ENCODE measurements around the gene FHOD3.

DNA sequence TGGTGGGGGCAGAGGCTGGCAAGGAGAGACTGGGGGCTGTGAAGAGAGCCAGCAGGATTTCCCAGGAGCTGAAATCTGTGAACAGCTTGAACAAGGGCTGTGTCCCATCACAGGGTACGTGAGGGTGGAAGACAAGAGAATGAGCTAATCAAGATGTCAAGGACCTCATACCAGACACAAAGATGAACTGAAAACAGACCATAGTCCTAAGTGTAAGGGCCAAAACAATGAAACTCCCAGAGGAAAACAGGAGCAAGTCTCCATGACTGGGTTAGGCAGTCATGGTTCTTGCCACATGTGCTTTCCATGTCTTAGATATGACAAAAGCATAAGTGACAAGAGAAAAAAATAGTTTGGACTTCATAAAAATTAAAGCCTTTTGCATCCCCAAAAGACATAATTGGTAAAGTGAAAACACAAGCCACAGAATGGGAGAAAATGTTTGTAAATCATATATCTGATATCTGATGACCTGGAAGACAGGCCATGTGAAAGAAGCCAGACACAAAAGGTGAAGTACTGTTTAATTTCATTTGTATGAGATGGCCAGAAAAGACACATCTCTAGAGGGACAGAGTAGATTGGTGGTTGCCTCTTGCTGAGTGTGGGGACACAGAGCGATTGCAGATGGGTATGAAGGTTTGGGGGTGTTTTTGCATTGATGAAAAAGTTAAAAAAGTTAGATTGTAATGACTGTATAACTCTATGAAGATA lies 67.6 kb downstream of the FHOD3 start:
- TF ChIP-seq, protein P1, sequence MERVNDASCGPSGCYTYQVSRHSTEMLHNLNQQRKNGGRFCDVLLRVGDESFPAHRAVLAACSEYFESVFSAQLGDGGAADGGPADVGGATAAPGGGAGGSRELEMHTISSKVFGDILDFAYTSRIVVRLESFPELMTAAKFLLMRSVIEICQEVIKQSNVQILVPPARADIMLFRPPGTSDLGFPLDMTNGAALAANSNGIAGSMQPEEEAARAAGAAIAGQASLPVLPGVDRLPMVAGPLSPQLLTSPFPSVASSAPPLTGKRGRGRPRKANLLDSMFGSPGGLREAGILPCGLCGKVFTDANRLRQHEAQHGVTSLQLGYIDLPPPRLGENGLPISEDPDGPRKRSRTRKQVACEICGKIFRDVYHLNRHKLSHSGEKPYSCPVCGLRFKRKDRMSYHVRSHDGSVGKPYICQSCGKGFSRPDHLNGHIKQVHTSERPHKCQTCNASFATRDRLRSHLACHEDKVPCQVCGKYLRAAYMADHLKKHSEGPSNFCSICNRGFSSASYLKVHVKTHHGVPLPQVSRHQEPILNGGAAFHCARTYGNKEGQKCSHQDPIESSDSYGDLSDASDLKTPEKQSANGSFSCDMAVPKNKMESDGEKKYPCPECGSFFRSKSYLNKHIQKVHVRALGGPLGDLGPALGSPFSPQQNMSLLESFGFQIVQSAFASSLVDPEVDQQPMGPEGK (CRISPR knock-in tag; IDR thresholded peaks at IDR 0.05), result no peak
- TF ChIP-seq NBN (conservative IDR thresholded peaks at IDR 0.05) (no peak), MEIS2 (CRISPR knock-in tag; IDR thresholded peaks at IDR 0.05) (no peak), TCF7 (IDR thresholded peaks at IDR 0.05; ENCODE audit: low read depth) (no peak), RXRB (CRISPR knock-in tag; IDR thresholded peaks at IDR 0.05; ENCODE audit: borderline replicate concordance) (no peak), ZNF232 (CRISPR knock-in tag; IDR thresholded peaks at IDR 0.05; ENCODE audit: borderline replicate concordance) (no peak), SP1 (IDR thresholded peaks at IDR 0.05) (no peak), SP1 (CRISPR knock-in tag; IDR thresholded peaks at IDR 0.05) (no peak), SMYD3 (CRISPR knock-in tag; IDR thresholded peaks at IDR 0.05) (no peak), ZNF274 (CRISPR knock-in tag; IDR thresholded peaks at IDR 0.05) (no peak)
- TF ChIP-seq, protein P2, sequence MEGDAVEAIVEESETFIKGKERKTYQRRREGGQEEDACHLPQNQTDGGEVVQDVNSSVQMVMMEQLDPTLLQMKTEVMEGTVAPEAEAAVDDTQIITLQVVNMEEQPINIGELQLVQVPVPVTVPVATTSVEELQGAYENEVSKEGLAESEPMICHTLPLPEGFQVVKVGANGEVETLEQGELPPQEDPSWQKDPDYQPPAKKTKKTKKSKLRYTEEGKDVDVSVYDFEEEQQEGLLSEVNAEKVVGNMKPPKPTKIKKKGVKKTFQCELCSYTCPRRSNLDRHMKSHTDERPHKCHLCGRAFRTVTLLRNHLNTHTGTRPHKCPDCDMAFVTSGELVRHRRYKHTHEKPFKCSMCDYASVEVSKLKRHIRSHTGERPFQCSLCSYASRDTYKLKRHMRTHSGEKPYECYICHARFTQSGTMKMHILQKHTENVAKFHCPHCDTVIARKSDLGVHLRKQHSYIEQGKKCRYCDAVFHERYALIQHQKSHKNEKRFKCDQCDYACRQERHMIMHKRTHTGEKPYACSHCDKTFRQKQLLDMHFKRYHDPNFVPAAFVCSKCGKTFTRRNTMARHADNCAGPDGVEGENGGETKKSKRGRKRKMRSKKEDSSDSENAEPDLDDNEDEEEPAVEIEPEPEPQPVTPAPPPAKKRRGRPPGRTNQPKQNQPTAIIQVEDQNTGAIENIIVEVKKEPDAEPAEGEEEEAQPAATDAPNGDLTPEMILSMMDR (CRISPR knock-in tag; IDR thresholded peaks at IDR 0.05), result no peak
- TF ChIP-seq, protein P3, sequence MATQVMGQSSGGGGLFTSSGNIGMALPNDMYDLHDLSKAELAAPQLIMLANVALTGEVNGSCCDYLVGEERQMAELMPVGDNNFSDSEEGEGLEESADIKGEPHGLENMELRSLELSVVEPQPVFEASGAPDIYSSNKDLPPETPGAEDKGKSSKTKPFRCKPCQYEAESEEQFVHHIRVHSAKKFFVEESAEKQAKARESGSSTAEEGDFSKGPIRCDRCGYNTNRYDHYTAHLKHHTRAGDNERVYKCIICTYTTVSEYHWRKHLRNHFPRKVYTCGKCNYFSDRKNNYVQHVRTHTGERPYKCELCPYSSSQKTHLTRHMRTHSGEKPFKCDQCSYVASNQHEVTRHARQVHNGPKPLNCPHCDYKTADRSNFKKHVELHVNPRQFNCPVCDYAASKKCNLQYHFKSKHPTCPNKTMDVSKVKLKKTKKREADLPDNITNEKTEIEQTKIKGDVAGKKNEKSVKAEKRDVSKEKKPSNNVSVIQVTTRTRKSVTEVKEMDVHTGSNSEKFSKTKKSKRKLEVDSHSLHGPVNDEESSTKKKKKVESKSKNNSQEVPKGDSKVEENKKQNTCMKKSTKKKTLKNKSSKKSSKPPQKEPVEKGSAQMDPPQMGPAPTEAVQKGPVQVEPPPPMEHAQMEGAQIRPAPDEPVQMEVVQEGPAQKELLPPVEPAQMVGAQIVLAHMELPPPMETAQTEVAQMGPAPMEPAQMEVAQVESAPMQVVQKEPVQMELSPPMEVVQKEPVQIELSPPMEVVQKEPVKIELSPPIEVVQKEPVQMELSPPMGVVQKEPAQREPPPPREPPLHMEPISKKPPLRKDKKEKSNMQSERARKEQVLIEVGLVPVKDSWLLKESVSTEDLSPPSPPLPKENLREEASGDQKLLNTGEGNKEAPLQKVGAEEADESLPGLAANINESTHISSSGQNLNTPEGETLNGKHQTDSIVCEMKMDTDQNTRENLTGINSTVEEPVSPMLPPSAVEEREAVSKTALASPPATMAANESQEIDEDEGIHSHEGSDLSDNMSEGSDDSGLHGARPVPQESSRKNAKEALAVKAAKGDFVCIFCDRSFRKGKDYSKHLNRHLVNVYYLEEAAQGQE (IDR thresholded peaks at IDR 0.05; ENCODE audit: borderline replicate concordance in 1 of 2, low read depth in 1 of 2, low read length in 2 of 2), result no peak
- TF ChIP-seq, protein P4, sequence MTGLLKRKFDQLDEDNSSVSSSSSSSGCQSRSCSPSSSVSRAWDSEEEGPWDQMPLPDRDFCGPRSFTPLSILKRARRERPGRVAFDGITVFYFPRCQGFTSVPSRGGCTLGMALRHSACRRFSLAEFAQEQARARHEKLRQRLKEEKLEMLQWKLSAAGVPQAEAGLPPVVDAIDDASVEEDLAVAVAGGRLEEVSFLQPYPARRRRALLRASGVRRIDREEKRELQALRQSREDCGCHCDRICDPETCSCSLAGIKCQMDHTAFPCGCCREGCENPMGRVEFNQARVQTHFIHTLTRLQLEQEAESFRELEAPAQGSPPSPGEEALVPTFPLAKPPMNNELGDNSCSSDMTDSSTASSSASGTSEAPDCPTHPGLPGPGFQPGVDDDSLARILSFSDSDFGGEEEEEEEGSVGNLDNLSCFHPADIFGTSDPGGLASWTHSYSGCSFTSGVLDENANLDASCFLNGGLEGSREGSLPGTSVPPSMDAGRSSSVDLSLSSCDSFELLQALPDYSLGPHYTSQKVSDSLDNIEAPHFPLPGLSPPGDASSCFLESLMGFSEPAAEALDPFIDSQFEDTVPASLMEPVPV (CRISPR knock-in tag; IDR thresholded peaks at IDR 0.05), result no peak
- TF ChIP-seq, protein P5, sequence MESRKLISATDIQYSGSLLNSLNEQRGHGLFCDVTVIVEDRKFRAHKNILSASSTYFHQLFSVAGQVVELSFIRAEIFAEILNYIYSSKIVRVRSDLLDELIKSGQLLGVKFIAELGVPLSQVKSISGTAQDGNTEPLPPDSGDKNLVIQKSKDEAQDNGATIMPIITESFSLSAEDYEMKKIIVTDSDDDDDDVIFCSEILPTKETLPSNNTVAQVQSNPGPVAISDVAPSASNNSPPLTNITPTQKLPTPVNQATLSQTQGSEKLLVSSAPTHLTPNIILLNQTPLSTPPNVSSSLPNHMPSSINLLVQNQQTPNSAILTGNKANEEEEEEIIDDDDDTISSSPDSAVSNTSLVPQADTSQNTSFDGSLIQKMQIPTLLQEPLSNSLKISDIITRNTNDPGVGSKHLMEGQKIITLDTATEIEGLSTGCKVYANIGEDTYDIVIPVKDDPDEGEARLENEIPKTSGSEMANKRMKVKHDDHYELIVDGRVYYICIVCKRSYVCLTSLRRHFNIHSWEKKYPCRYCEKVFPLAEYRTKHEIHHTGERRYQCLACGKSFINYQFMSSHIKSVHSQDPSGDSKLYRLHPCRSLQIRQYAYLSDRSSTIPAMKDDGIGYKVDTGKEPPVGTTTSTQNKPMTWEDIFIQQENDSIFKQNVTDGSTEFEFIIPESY (CRISPR knock-in tag; IDR thresholded peaks at IDR 0.05), result no peak
- TF ChIP-seq, protein P6, sequence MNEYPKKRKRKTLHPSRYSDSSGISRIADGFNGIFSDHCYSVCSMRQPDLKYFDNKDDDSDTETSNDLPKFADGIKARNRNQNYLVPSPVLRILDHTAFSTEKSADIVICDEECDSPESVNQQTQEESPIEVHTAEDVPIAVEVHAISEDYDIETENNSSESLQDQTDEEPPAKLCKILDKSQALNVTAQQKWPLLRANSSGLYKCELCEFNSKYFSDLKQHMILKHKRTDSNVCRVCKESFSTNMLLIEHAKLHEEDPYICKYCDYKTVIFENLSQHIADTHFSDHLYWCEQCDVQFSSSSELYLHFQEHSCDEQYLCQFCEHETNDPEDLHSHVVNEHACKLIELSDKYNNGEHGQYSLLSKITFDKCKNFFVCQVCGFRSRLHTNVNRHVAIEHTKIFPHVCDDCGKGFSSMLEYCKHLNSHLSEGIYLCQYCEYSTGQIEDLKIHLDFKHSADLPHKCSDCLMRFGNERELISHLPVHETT (CRISPR knock-in tag; conservative IDR thresholded peaks at IDR 0.05), result no peak

Data from HepG2 (cell line).